Measurements from ENCODE around the gene ELK3.

The ELK3 gene

GRCh38 chr12:96265400-96265799 is 71.2 kb downstream of the ELK3 start:
- Histone ChIP-seq H3K4me2 (ENCODE audit: low read length) (no peak overlapping the region), H3K9ac (ENCODE audit: low read depth, low read length) (no peak overlapping the region), H3K36me3 (ENCODE audit: insufficient read depth, low read length) (peaks cover 91% of the 10 kb centered on the region), H3K4me1 (ENCODE audit: control insufficient read depth, insufficient read depth, low read length) (no peaks in the 10 kb centered on the region), H3K4me3 (ENCODE audit: low read length) (no peak overlapping the region), H3K9me3 (replicated peaks; ENCODE audit: low read length) (no peaks in the 10 kb centered on the region), H3K27me3 (ENCODE audit: control insufficient read depth, insufficient read depth, low read length) (no peaks in the 10 kb centered on the region)

- Histone ChIP-seq H3K9ac (ENCODE audit: low read depth, low read length) (no peak overlapping the region), H3K36me3 (ENCODE audit: insufficient read depth, low read length) (peaks cover 91% of the 10 kb centered on the region), H3K9me3 (replicated peaks; ENCODE audit: low read length) (no peaks in the 10 kb centered on the region), H3K4me3 (ENCODE audit: low read length) (no peak overlapping the region), H3K4me2 (ENCODE audit: low read length) (no peak overlapping the region), H3K27me3 (ENCODE audit: control insufficient read depth, insufficient read depth, low read length) (no peaks in the 10 kb centered on the region), H3K4me1 (ENCODE audit: control insufficient read depth, insufficient read depth, low read length) (no peaks in the 10 kb centered on the region)
These were observed 71.7 kb downstream of the ELK3 start for GRCh38 chr12:96265836-96266235.

- Histone ChIP-seq H3K27me3 (ENCODE audit: control insufficient read depth, insufficient read depth, low read length) (no peaks in the 10 kb centered on the region), H3K9me3 (replicated peaks; ENCODE audit: low read length) (no peaks in the 10 kb centered on the region), H3K36me3 (ENCODE audit: insufficient read depth, low read length) (peaks cover 91% of the 10 kb centered on the region), H3K4me3 (ENCODE audit: low read length) (no peak overlapping the region), H3K4me1 (ENCODE audit: control insufficient read depth, insufficient read depth, low read length) (peaks cover 2% of the 10 kb centered on the region), H3K9ac (ENCODE audit: low read depth, low read length) (no peak overlapping the region), H3K4me2 (ENCODE audit: low read length) (no peak overlapping the region)
These were observed 72.1 kb downstream of the ELK3 start for GRCh38 chr12:96266238-96266637.

GRCh38 chr12:96271469-96272199 is 77.5 kb downstream of the ELK3 start:
- Histone ChIP-seq H3K4me1 (ENCODE audit: control insufficient read depth, insufficient read depth, low read length) (peaks cover 23% of the 10 kb centered on the region), H3K9me3 (replicated peaks; ENCODE audit: low read length) (no peaks in the 10 kb centered on the region), H3K4me3 (ENCODE audit: low read length) (no peak overlapping the region), H3K27me3 (ENCODE audit: control insufficient read depth, insufficient read depth, low read length) (no peaks in the 10 kb centered on the region), H3K4me2 (ENCODE audit: low read length) (no peak overlapping the region), H3K36me3 (ENCODE audit: insufficient read depth, low read length) (peaks cover 65% of the 10 kb centered on the region), H3K9ac (ENCODE audit: low read depth, low read length) (no peak overlapping the region)

GRCh38 chr12:96274331-96274730 is 80.2 kb downstream of the ELK3 start:
- no peaks in the 10 kb centered on the region for H3K27me3 ChIP-seq (ENCODE audit: control insufficient read depth, insufficient read depth, low read length)
- H3K4me1 ChIP-seq (ENCODE audit: control insufficient read depth, insufficient read depth, low read length) = peaks cover 23% of the 10 kb centered on the region
- H3K4me2 ChIP-seq (ENCODE audit: low read length) = no peak overlapping the region
- peaks cover 59% of the 10 kb centered on the region for H3K36me3 ChIP-seq (ENCODE audit: insufficient read depth, low read length)
- no peaks in the 10 kb centered on the region for H3K9me3 ChIP-seq (replicated peaks; ENCODE audit: low read length)
- H3K4me3 ChIP-seq (ENCODE audit: low read length) = no peak overlapping the region
- H3K9ac ChIP-seq (ENCODE audit: low read depth, low read length) = peak overlapping the region; percentile 21

- H3K27me3 ChIP-seq (ENCODE audit: control insufficient read depth, insufficient read depth, low read length) = no peaks in the 10 kb centered on the region
- H3K4me2 ChIP-seq (ENCODE audit: low read length) = no peak overlapping the region
- H3K4me1 ChIP-seq (ENCODE audit: control insufficient read depth, insufficient read depth, low read length) = no peaks in the 10 kb centered on the region
- H3K9ac ChIP-seq (ENCODE audit: low read depth, low read length) = no peak overlapping the region
- no peak overlapping the region for H3K4me3 ChIP-seq (ENCODE audit: low read length)
- H3K9me3 ChIP-seq (replicated peaks; ENCODE audit: low read length) = no peaks in the 10 kb centered on the region
- peaks cover 90% of the 10 kb centered on the region for H3K36me3 ChIP-seq (ENCODE audit: insufficient read depth, low read length)
These were observed 91.0 kb downstream of the ELK3 start for GRCh38 chr12:96285158-96285557.

GRCh38 chr12:96289067-96289466 is 94.9 kb downstream of the ELK3 start:
- H3K4me2 ChIP-seq (ENCODE audit: low read length) = no peak overlapping the region
- peaks cover 73% of the 10 kb centered on the region for H3K36me3 ChIP-seq (ENCODE audit: insufficient read depth, low read length)

GRCh38 chr12:96293093-96293492 is 98.9 kb downstream of the ELK3 start:
- Histone ChIP-seq H3K4me3 (ENCODE audit: low read length) (no peak overlapping the region), H3K9ac (ENCODE audit: low read depth, low read length) (no peak overlapping the region), H3K27me3 (ENCODE audit: control insufficient read depth, insufficient read depth, low read length) (no peaks in the 10 kb centered on the region), H3K36me3 (ENCODE audit: insufficient read depth, low read length) (peaks cover 70% of the 10 kb centered on the region), H3K9me3 (replicated peaks; ENCODE audit: low read length) (no peaks in the 10 kb centered on the region), H3K4me2 (ENCODE audit: low read length) (no peak overlapping the region), H3K4me1 (ENCODE audit: control insufficient read depth, insufficient read depth, low read length) (no peaks in the 10 kb centered on the region)

More at GRCh38 chr12:96289067-96289466, 94.9 kb downstream of the ELK3 start:
- Histone ChIP-seq H3K9me3 (replicated peaks; ENCODE audit: low read length) (no peaks in the 10 kb centered on the region), H3K9ac (ENCODE audit: low read depth, low read length) (no peak overlapping the region), H3K27me3 (ENCODE audit: control insufficient read depth, insufficient read depth, low read length) (no peaks in the 10 kb centered on the region), H3K4me3 (ENCODE audit: low read length) (no peak overlapping the region), H3K4me1 (ENCODE audit: control insufficient read depth, insufficient read depth, low read length) (no peaks in the 10 kb centered on the region)

GRCh38 chr12:96294831-96295230 is 100.7 kb downstream of the ELK3 start:
- H3K4me3 ChIP-seq (ENCODE audit: low read length) = no peak overlapping the region
- no peaks in the 10 kb centered on the region for H3K4me1 ChIP-seq (ENCODE audit: control insufficient read depth, insufficient read depth, low read length)
- peaks cover 65% of the 10 kb centered on the region for H3K36me3 ChIP-seq (ENCODE audit: insufficient read depth, low read length)
- H3K9me3 ChIP-seq (replicated peaks; ENCODE audit: low read length) = no peaks in the 10 kb centered on the region
- no peaks in the 10 kb centered on the region for H3K27me3 ChIP-seq (ENCODE audit: control insufficient read depth, insufficient read depth, low read length)
- H3K4me2 ChIP-seq (ENCODE audit: low read length) = no peak overlapping the region
- no peak overlapping the region for H3K9ac ChIP-seq (ENCODE audit: low read depth, low read length)

GRCh38 chr12:96295532-96296160 is 101.5 kb downstream of the ELK3 start:
- Histone ChIP-seq H3K27me3 (ENCODE audit: control insufficient read depth, insufficient read depth, low read length) (no peaks in the 10 kb centered on the region), H3K4me3 (ENCODE audit: low read length) (no peak overlapping the region), H3K9me3 (replicated peaks; ENCODE audit: low read length) (no peaks in the 10 kb centered on the region), H3K9ac (ENCODE audit: low read depth, low read length) (no peak overlapping the region), H3K4me1 (ENCODE audit: control insufficient read depth, insufficient read depth, low read length) (no peaks in the 10 kb centered on the region), H3K36me3 (ENCODE audit: insufficient read depth, low read length) (peaks cover 67% of the 10 kb centered on the region), H3K4me2 (ENCODE audit: low read length) (no peak overlapping the region)

GRCh38 chr12:96297504-96297903 is 103.3 kb downstream of the ELK3 start:
- H3K9me3 ChIP-seq (replicated peaks; ENCODE audit: low read length) = no peaks in the 10 kb centered on the region
- peaks cover 62% of the 10 kb centered on the region for H3K36me3 ChIP-seq (ENCODE audit: insufficient read depth, low read length)
- no peak overlapping the region for H3K9ac ChIP-seq (ENCODE audit: low read depth, low read length)
- no peaks in the 10 kb centered on the region for H3K27me3 ChIP-seq (ENCODE audit: control insufficient read depth, insufficient read depth, low read length)
- H3K4me3 ChIP-seq (ENCODE audit: low read length) = no peak overlapping the region
- no peaks in the 10 kb centered on the region for H3K4me1 ChIP-seq (ENCODE audit: control insufficient read depth, insufficient read depth, low read length)
- H3K4me2 ChIP-seq (ENCODE audit: low read length) = no peak overlapping the region

- H3K4me3 ChIP-seq (ENCODE audit: low read length) = no peak overlapping the region
- no peaks in the 10 kb centered on the region for H3K9me3 ChIP-seq (replicated peaks; ENCODE audit: low read length)
- no peak overlapping the region for H3K4me2 ChIP-seq (ENCODE audit: low read length)
- no peaks in the 10 kb centered on the region for H3K27me3 ChIP-seq (ENCODE audit: control insufficient read depth, insufficient read depth, low read length)
- H3K9ac ChIP-seq (ENCODE audit: low read depth, low read length) = no peak overlapping the region
- peaks cover 47% of the 10 kb centered on the region for H3K36me3 ChIP-seq (ENCODE audit: insufficient read depth, low read length)
- no peaks in the 10 kb centered on the region for H3K4me1 ChIP-seq (ENCODE audit: control insufficient read depth, insufficient read depth, low read length)
These were observed 105.9 kb downstream of the ELK3 start for GRCh38 chr12:96300064-96300463.
